ENCODE measurements around the gene SMPX. TPM values are rescaled to one million over a fixed set of nuclear protein-coding genes. Genes with fewer than 3 reads are reported as not detected.

The SMPX gene
- total and polyA plus RNA-seq, 2 of the 4 experiments (the other 2 are of a cell fraction) = not detected

DNA sequence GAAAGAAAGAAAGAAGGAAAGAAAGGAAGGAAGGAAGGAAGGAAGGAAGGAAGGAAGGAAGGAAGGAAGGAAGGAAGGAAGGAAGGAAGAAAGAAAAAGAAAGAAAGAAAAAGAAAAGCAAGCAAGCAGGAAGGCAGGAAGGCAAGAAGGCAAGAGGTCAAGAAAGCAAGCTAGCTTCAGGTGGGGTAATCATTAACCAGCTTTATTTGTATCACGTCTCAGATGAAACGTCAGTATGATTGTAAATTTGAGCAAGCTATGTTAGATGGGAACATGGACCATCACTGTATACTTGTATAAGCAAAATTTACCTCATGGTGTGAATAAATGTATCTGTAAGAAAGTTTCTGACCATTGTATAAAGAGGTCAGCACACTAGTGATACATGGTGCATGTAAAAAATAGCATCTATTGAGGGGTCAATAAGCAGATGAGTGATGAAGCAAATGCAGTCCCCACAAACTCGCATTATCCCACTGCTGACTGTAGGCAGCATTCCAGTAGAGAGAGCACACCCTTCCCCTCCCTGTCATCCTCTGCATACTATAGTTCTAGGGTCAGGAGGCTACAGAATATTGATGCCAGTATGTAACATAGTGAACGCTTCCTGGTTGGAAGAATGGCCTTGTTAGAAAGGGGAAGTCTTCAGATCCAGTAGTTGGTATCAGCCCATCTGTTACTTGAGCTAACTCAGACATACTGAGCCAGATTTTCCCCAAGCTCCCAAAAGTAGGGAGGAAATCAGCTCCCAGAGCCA, 83.3 kb downstream of the SMPX start:
- no peaks in the 10 kb centered on the region for H3K9me1 ChIP-seq (ENCODE audit: insufficient read depth, low read length)
- H3K79me1 ChIP-seq (ENCODE audit: low read depth in 1 of 2, low read length in 2 of 2) = no peaks in the 10 kb centered on the region
- H2AK5ac ChIP-seq (ENCODE audit: low read depth, low read length) = no peak overlapping the region
- no peak overlapping the region for H2BK120ac ChIP-seq (ENCODE audit: low read depth, low read length)
- peaks cover 2% of the 10 kb centered on the region; the same call in 1 of the 2 replicates for H3K27me3 ChIP-seq (ENCODE audit: control insufficient read depth, insufficient read depth, low read length)
- no peaks in the 10 kb centered on the region for H3K36me3 ChIP-seq (ENCODE audit: control insufficient read depth, insufficient read depth, low read length)
- no peak for ATAC-seq (ENCODE audit: low read depth)
- no peak overlapping the region for H2AFZ ChIP-seq (replicated peaks; ENCODE audit: low read length, poor library complexity)
- DNase-seq = no peak
- dilution Hi-C loops (cut with HindIII; ENCODE audit: low sequenced_read_pairs, unreplicated experiment) (no loop called here), intact Hi-C loops (cut with micrococcal nuclease) (no loop called here), in situ Hi-C loops (cut with MboI; ENCODE audit: low sequenced_read_pairs) (no loop called here)
- no peak overlapping the region for H2AK9ac ChIP-seq (replicated peaks; ENCODE audit: low read depth, low read length, poor library complexity)
- ChIA-PET POLR2A (ENCODE audit: unreplicated experiment) (no interaction called here), CTCF (no interaction called here)
- H3K14ac ChIP-seq (replicated peaks; ENCODE audit: low read depth, low read length) = no peak overlapping the region
- H3K56ac ChIP-seq (ENCODE audit: extremely low read depth, insufficient read depth, low read length) = no peak overlapping the region
- H4K20me1 ChIP-seq (ENCODE audit: insufficient read depth, low read length) = no peaks in the 10 kb centered on the region
- H2BK15ac ChIP-seq (ENCODE audit: low read depth, low read length) = no peak overlapping the region
- WGBS, 2 experiments (ENCODE audit: extremely low coverage in 2 of 2, insufficient read length in 1 of 2) = no CpG with 5 or more reads among the region's 4 CpGs
- no peak overlapping the region for H3K23ac ChIP-seq (ENCODE audit: low read depth, low read length)
- no peak overlapping the region for H3K4ac ChIP-seq (ENCODE audit: low read depth, low read length)
- no TSS peak for BruUV-seq (replicated peaks)
- no peak overlapping the region for H4K8ac ChIP-seq (ENCODE audit: low read depth in 2 of 2, low read length in 2 of 2)
- no peak overlapping the region for H3K4me3 ChIP-seq (ENCODE audit: insufficient read depth, low read depth, low read length)
- no peaks in the 10 kb centered on the region for H3K9me3 ChIP-seq (ENCODE audit: control insufficient read depth, insufficient read depth, low read length)
- TF ChIP-seq FOS (IDR thresholded peaks at IDR 0.05; ENCODE audit: low read depth, low read length) = no peak
- TF ChIP-seq MAFK (IDR thresholded peaks at IDR 0.05; ENCODE audit: low read depth, low read length) = no peak
- TF ChIP-seq POLR2A (IDR thresholded peaks at IDR 0.05; ENCODE audit: low read depth, low read length) = no peak
- TF ChIP-seq MAZ (IDR thresholded peaks at IDR 0.05; ENCODE audit: borderline replicate concordance, low read depth, low read length) = no peak
- no peak for TF ChIP-seq SMC3 (IDR thresholded peaks at IDR 0.05; ENCODE audit: low read depth, low read length)
- TF ChIP-seq, protein P1, sequence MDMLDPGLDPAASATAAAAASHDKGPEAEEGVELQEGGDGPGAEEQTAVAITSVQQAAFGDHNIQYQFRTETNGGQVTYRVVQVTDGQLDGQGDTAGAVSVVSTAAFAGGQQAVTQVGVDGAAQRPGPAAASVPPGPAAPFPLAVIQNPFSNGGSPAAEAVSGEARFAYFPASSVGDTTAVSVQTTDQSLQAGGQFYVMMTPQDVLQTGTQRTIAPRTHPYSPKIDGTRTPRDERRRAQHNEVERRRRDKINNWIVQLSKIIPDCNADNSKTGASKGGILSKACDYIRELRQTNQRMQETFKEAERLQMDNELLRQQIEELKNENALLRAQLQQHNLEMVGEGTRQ (IDR thresholded peaks at IDR 0.05; ENCODE audit: low read depth, low read length) = no peak
- TF ChIP-seq, protein P2, sequence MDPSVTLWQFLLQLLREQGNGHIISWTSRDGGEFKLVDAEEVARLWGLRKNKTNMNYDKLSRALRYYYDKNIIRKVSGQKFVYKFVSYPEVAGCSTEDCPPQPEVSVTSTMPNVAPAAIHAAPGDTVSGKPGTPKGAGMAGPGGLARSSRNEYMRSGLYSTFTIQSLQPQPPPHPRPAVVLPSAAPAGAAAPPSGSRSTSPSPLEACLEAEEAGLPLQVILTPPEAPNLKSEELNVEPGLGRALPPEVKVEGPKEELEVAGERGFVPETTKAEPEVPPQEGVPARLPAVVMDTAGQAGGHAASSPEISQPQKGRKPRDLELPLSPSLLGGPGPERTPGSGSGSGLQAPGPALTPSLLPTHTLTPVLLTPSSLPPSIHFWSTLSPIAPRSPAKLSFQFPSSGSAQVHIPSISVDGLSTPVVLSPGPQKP (IDR thresholded peaks at IDR 0.05; ENCODE audit: borderline replicate concordance, low read depth, low read length) = no peak
- TF ChIP-seq CHD1 (IDR thresholded peaks at IDR 0.05; ENCODE audit: low read depth, low read length) = no peak
- TF ChIP-seq BHLHE40 (IDR thresholded peaks at IDR 0.05; ENCODE audit: low read depth, low read length) = no peak
- no peak for TF ChIP-seq MXI1 (IDR thresholded peaks at IDR 0.05; ENCODE audit: borderline replicate concordance, low read depth, low read length)
- TF ChIP-seq NFE2L2 (IDR thresholded peaks at IDR 0.05; ENCODE audit: low read depth, low read length) = no peak
- no peak for TF ChIP-seq RFX5 (IDR thresholded peaks at IDR 0.05; ENCODE audit: low read depth, low read length)
- TF ChIP-seq RAD21 (IDR thresholded peaks at IDR 0.05; ENCODE audit: low read length) = no peak
- no peak for TF ChIP-seq CEBPB (IDR thresholded peaks at IDR 0.05; ENCODE audit: low read depth, low read length)
- H4K91ac ChIP-seq (ENCODE audit: insufficient read depth, low read depth, low read length) = no peak overlapping the region
- H3K4me2 ChIP-seq (ENCODE audit: low read depth, low read length) = no peak overlapping the region
- H3K4me1 ChIP-seq (ENCODE audit: control insufficient read depth, insufficient read depth, low read length) = no peaks in the 10 kb centered on the region
- H3K9ac ChIP-seq (ENCODE audit: low read depth, low read length) = no peak overlapping the region
- H2BK5ac ChIP-seq (ENCODE audit: low read depth, low read length, poor library complexity, severe bottlenecking) = no peak overlapping the region
- H2BK20ac ChIP-seq (ENCODE audit: low read depth, low read length) = no peak overlapping the region
- no peak overlapping the region for H3K18ac ChIP-seq (ENCODE audit: low read depth, low read length)
- H4K5ac ChIP-seq (ENCODE audit: low read depth, low read length) = no peak overlapping the region
- H3K27ac ChIP-seq (ENCODE audit: insufficient read depth, low read length) = no peak overlapping the region
